CD4-positive, alpha-beta T cell treated with Interleukin-2 at 100 ng/mL for 4 hours (primary cell): ENCODE measurements around the gene GPR157.
A peak's percentile ranks its signal among the peaks of the same experiment; 100 is the strongest.
"Not testable (repeated sequence)": the region's sequence is repeated elsewhere in the genome, so short reads cannot be mapped to it uniquely, and the experiment has no call there.

ENCODE experiments used
- DNase-seq: peaks from one replicate; pipeline ENCODE4 v3.0.0-alpha.2; 2020; ENCODE audit warnings: low spot score

GPR157 gene

DNA sequence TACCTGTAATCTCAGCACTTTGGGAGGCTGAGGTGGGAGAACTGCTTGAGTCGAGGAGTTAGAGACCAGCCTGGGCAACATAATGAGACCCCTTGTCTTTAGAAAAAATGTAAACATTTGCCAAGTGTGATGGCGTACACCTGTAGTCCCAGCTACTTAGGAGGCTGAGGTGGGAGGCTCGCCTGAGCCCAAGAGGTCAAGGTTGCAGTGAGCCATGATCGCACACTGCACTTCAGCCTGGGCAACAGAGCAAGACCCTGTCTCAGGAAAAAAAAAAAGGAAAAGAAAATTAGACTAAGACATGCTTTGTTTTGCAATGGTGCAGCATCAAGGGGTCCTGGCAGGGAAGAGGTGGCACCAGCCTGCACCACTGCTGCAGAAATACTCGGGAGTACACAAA, 16.8 kb upstream of the GPR157 start:
- no peak for DNase-seq

DNA sequence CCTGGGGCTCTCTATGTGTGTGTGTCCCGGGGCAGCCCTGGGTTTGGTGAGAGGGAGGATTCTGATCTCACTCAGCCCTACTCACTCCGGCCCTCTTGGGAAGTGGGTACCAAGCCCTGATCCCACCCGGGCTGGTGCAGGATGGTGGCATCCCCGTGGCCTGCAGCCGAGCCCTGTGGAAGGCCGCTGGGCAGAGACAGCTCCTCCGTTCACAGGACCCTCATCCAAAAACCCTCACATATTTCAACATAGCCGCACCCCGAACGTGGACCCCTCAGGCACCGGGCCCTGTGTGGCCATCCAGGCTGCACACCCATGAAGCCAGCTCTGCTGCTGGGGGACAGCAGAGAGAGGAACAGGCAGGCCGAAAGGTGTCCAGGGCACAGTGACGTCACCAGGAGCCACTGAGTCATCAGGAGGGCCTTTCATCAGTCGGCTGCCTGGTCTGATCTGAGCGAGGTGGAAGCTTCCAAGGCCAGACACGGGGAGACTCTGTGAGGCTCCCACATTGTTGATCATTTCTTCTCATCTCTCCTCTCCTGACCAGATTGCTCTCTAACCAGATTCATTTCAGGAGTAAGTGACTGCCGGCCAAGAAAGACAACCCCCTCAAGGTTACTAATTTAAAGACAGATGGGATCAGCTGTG, 16.2 kb upstream of the GPR157 start:
- DNase-seq: no peak

DNA sequence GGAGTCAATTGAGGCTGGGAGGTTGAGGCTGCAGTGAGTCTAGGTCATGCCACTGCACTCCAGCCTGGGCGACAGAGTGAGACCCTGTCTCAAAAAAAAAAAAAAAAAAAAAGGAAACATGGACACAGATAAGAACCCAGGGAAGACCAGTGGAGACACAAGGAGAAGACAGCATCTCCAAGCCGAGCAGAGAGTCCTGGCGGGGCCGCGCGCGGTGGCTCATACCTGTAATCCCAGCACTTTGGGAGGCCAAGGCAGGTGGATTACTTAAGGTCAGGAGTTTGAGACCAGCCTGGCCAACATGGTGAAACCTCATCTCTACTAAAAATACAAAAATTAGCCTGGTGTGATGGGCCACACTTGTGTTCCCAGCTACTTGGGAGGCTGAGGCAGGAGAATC, 15.6 kb upstream of the GPR157 start:
- DNase-seq: not testable (repeated sequence)

DNA sequence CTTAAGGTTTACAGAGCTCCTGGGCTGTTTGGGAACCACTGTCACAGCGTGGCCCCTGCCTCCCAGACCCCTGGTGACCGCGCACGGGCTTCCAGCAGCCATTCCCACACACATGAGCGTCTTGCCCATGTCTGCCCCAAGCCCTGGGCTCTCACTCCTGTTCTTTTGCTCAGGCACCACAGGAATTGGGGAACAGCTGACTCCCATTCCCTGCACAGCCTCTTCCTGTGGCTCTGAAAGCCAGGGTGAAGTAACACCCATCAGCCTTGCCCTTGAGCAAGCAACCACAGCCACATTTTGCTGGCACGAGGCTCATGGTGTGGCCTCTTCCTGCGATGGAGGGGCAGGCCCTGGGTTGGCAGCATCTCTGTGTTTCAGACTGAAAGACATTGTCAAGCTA, 14.3 kb upstream of the GPR157 start:
- no peak for DNase-seq

DNA sequence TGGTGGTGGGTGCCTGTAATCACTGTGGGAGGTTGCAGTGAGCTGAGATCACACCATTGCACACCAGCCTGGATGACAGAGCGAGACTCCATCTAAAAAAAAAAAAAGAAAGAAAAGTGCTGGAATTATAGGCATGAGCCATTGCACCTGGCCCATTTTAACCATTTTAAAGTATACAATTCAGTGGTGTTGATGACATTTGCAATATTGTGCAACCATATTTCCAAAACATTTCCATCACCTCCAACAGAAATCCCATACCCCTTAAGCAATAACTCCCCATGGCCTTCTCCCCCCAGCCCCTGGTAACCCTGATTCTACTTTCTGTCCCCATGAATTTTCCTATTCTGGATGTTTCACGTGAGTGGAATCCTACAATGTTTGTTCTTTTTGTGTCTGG, 11.0 kb upstream of the GPR157 start:
- no peak for DNase-seq

DNA sequence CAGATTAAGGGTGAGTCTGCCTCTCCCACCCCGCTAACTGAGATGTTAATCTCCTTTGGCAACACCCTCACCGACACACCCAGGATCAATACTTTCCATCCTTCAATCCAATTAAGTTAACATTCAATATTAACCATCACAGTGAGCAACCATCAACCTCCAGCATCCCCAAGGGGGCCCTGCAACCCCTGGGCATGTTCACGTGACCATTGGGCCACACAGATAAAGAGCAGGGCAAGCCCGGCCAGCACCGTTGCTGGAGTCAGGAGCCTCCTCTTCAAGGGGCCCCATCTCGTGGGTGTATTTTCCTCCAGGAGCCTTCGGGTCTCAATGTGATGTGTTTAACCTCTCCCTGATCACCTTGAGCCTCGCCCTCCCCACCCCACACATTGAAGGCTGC, 8.0 kb upstream of the GPR157 start:
- no peak for DNase-seq

DNA sequence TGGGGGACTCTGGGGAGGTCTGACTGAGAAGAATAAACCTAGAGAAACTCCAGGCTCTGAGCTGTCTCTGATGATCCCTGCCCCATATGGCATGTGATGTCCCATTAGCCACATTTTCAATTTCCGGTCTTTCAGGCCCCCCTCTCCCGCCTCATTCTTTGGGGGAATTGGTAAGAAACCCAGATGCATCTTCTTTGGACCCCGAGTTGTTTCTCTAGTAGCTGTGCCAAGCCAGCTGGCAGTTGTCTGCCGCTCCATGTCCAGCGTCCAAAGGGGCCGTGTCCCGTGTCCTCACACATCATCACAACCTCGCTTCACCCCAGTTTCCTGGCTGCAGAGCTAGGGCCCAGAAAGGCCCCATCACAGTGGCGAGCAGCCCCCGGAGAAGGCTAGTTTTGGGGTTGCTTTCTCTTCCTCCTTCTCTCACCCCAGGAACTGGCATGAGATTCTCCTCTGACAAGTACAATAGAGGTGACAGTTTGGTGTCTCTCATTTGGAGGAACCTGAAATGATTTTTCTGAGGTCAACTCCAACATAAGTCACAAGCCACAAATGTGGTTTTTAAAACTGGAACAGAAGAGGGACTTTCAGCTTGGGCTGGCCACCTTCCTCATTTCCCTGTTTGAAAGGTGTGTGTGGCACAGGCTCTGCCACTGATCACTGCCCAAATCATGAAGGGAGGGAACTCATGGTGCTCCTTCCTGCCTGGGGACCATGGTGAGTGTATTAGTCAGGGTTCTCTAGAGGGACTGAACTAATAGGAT, 6.4 kb upstream of the GPR157 start:
- DNase-seq: no peak

DNA sequence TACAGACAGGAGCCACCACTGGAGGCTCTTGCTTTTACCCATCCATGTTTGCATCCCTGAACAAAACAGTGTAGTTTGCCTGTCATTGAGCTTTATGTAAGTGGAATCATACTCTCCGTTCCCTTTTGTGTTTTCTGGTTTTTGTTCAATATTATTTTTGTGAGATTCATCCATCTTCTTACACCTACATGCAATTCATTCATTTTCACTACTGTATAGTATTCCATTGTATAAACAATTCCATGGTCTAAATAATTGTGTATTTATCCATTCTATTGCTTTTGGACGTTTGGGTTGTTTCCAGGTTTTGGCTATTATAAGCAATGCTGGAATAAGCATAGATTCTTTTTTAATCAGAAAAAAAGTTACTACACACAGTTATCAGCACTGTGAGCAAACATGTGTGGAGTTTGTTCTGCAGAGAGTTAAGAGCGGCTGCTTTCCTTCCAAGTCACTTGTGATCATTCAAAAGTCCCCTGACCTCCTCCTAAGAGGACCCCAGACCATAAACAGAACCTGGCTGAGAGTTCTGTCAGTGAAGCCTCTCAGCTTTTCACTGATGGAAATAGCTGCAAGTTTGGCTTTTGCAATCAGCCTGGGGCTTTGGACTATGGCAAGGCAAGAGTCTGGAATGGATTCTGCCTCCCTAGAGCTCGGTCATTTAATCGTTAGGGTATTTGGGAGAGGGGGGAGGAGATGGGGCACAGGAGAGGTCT, 5.1 kb upstream of the GPR157 start:
- DNase-seq: no peak

DNA sequence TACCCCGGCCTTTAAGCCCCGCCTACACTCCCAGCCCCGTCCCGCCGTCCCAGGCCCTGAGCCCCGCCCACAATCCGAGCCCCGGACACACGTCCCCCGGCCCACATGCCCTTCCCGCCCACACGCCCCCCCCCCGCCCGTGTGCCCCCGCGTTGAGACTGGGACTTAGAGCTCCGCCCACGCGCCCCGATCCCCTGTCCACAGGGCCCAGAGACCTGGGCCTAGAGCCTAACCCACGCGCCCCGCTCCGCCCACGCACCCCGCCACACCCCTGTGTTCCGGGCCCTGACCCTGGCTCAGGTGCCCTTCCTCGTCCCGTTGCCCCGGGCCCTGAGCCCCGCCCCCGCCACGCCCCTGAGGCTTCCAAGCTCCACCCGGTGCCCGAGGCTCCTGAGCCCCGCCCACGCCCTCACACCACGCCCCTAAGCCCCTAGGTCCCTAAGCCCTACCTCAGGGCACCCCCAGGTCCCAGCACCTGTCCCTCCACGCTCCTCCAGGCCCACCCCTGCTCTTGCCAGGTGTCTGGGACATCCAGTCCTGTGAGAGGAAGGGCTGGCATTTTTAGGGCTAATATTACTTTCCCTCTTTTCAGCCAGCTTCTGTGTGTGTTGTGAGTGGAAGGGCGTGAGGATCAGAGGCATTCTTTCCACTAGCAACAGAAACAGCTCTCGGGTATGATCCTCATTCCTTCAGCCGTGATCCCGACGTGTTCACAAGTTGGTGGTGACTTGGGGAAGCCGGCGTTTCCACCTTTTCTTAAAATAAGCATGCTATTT, 552 bp upstream of the GPR157 start:
- DNase-seq: peak; percentile 85

DNA sequence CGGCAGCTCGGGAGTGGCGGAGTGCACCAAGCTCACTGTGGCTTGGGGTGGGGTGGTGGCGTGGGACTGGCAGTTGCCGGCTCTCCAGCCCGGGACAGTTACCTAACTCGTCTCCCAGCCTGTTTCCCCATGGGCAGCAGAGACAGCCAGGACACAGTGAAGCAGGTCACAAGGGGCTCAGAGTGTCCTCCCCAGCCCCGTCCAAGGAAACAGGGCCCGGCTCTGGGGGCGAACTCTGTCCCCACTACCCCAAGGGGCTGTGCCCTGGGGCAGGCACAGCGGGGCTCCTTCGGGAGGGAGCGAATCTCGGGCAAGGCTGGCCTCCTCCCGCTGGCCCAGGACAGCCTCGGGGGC, 759 bp downstream of the GPR157 start:
- DNase-seq: no peak

DNA sequence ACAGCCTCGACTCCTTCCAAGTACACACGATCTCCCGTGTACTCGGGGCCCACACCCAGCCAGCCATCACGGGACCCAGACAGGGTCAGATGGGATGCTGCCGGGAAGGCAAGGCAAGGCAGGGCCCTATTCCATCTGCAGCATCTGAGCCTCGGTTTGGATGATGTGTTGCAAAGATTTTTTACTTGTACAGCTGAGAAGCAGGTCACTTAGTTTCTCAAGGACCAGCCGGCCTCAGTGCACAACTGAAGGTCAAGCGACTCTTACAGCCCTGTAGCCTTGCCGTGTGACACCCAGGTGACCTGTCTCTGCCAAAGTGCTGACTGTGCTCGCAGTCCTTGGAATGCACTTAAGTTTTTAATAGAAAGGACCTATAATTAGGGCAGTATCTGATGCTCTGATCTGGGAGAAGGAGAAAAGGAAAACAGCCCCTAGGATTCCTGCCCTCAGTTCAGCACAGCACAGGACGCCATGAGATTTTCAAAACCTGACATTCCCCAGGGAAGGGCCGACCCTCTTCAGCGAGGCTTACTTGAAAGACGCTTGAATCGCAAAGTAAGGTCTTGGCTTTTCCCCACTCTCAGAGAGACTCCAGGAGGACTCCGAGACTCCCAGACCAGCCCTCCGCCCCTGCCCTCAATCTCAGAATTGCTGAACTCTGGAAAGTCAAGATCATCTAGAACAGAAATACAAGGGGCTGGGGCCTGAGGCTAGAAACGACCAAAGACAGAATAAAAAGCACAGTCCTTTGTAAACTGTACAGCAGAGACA, 1.3 kb downstream of the GPR157 start:
- DNase-seq: no peak

DNA sequence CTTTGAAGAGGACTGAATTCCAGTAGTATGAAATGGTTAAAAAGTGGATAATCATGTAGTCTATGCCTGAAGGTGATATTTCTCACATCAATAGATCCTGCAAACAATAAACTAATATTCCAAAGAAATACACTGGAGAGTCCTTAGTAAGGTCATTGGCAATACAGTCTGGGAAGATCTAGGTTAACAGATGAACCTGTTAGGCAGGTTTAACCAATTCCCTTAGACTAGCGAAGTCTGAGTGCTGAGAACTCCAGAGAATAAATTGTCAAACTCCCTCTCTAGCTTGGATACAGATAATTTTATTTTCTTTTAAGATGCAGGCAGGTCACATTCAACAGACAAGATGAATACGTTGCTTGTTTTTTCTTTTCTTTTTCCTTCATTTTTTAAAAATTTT, 2.4 kb downstream of the GPR157 start:
- DNase-seq: no peak

DNA sequence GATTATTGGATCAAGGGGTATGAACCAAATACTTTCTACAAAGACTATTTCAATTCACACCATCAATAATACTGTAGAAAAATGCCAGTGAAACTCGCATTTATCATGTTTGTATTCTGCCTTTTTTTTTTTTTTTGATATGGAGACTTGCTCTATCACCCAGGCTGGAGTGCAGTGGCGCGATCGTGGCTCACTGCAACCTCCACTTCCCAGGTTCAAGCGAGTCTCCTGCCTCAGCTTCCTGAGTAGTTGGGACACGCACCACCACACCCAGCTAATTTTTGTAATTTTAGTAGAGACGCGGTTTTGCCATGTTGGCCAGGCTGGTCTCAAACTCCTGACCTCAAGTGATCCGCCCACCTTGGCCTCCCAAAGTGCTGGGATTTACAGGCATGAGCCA, 3.1 kb downstream of the GPR157 start:
- not testable (repeated sequence) for DNase-seq

DNA sequence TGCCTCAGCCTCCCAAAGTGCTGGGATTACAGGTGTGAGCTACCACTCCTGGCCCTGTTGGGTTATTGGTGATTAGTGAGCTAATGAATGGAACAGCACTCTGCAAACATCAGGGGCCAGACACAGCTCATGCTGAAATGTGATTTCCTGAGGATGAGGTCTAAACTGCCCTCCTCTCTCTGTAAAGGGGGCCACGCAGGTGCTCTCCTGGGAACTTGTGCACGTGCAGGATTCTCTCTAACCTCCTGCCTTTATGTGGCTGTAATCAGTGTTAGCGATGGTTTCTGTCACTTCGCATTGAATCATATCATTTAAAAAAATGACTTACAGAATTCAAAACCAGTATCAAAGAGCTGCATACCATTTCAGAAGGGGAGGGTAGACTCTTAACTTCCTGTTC, 3.6 kb downstream of the GPR157 start:
- DNase-seq: no peak

DNA sequence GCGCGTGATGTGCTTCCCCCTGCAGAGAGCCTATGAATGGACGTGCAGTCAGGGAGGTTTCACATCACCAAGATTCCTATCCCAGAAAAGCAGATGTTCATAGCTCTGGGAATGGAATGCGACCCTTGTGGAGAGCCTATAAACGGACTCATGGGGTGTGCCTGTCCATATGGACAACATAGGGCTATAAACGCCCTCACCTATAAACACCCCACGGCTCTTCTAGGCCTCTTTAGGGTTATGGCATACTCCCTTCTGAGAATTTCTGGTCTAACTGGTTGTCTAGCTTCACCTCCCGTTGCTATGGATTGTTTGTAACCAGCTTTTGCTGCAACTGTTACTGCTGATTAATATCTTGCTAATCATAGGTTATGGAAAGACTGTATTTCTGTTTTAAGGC, 4.5 kb downstream of the GPR157 start:
- not testable (repeated sequence) for DNase-seq

DNA sequence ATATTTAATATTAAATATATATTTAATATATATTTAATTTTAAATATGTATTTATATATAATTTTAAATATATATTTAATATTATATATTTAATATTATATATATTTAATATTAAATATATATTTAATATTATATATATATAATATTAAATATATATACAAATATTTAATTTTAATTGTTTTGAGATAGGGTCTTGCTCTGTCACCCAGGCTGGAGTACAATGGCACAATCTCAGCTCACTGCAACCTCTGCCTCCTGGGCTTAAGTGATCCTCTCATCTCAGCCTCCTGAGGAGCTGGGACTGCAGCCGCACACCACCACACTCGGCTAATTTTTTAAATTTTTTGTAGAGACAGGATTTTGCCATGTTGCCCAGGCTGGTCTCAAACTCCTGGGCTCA, 5.2 kb downstream of the GPR157 start:
- DNase-seq: not testable (repeated sequence)

DNA sequence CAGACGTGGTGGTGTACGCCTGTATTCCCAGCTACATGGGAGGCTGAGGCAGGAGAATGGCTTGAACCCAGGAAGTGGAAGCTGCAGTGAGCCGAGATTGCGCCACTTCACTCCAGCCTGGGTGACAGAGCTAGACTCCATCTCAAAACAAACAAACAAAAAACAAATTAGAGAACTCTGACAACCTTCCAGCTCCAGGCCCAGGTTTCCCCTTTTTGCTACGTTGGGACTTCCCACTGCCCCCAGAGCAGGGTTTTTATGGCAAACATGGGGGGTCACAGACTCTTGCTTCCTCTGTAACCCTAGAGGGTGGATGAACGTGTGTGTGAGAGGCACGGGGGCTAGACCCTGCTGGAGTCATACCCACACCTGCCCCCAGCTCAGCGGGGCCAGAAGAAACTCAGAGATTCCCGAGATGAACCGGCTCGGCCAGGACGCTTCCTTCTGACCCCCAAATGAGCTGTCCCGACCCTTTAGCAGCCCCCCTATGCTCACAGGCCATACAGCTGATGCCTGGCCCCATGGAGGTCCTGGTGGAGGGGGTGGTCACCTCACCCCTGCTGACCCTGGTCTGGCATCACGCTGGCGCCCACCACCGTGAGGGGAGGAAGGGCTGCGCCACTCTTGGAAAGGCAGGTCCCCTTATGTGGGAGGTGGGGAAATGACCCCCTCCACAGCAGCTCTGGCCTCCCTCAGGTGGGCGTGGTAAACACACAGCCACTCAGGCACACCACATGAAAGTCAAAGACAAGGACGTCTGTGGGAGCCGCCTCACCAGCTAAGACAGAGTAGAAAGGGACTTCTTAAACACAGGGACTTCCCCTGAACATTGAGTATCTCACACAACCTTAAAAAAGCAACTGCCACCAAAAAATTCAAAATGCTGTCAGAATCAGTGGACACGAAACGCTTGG, 7.1 kb downstream of the GPR157 start:
- peak; percentile 46 for DNase-seq

DNA sequence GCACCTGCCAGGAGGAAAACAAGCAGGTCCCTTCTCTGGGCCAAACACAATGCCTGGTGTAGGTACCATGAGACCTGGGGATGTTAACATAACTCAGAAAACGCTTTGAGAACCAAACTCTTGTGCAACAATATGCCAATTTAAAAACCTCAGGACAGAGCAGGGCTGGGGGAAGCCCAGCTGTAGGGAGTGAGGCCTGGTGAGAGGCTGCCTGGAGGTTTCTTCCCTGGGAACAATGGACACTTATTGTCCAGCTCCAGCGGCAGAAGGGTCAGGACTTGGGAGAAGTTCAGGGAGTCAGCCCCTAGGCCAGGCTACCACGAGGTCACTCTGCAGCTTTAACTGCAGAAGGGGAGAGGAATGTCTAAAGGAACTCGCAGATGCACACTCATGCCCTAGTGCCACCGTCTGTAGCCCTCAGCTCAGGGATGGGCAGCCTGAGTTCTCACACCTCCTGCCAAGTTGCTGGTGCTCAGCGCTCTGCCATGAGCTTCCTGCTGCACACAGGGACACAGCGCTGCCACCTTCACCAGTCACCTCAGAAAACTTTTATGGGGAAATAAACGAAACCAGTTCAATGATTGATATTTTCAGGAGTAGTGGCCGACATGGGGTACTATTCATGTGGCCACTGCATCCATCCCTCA, 8.5 kb downstream of the GPR157 start:
- DNase-seq: no peak

DNA sequence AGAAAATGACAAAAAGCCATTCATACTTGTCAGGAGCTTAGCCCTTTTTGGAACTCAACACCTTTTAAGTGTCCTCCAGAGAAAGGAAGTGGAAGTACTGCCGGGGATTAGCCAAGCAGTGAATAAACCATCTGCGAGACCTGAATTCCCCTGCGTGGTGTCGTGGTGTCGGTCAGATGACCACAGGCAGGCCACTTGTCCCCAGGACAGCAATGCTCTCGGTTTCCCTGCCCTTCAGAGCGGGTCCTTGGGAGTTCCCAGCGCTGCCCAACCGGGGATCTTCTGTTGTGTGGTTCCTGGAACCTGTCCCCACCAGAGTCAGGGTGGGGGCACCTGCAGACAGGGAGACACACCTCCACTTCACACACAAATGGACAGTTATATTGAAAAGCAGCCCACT, 9.2 kb downstream of the GPR157 start:
- DNase-seq: no peak

DNA sequence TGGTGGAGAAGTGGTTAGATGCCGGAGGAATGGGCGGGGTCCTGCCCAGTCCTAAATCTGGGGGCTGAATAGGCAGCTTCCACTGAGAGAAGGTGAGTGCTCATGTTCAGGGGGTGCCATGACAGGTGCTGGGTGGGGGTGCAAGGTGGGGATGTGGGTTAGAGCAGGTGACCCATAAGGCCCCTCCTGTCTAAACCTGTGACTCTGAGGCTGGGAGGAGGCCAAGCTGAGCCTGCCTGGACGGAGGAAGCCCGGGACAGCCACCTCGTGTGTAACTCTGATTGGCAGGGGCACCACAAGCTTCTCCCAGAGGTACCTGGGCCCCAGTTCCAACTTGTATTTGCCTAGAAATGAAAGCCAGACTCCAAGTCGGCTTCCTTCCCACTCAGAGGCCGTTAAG, 10.7 kb downstream of the GPR157 start:
- no peak for DNase-seq
